HG03108 (cell line): ENCODE measurements around the gene BORCS6.

Experiments used
- ATAC-seq: cut with Tn5 transposase; IDR thresholded peaks from one replicate; pipeline ENCODE4 v1.9.1; 2021; ENCODE audit warnings: moderate library complexity; ENCODE audit not compliant: unreplicated experiment

BORCS6 gene

DNA sequence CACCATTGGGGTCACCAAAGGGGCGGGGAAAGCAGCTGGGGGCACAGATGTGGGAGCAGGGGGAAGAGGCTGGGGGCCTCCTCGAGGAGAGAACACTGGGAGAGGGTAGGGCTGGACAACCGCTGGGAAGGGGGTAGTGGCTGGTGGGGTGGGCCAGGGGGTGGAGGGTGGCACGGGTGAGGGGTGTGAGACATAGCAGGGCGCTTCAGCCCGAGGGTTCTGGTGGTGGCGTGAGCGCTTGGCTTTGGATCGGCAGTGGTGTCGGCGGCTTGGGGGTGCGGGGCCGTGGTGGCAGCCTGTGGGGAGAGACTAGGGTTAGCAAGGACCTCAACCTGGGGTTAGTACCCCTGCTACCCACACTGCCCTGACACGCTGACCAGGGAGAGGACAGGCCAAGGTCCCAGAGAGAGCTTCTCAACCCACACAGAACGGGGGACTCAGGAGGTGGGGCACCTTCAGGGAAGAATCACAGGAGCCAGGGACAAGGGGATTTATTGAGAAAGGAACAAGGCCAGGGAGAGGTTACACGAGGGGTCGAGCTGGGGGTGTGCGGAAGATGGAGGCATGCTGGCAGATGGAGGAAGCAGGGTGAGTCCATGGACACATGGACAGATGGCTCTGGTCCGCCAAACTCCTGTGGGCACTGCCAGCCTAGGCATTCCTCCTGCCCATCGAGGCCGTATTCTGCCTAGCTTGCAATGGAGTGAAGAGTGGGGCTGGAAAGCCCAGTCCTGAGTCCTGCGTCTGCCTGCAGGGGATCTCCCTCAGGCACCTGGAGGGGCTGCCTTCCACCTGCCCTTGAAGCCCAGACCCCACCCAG is 46.2 kb downstream of the BORCS6 start:
- ATAC-seq = no peak

DNA sequence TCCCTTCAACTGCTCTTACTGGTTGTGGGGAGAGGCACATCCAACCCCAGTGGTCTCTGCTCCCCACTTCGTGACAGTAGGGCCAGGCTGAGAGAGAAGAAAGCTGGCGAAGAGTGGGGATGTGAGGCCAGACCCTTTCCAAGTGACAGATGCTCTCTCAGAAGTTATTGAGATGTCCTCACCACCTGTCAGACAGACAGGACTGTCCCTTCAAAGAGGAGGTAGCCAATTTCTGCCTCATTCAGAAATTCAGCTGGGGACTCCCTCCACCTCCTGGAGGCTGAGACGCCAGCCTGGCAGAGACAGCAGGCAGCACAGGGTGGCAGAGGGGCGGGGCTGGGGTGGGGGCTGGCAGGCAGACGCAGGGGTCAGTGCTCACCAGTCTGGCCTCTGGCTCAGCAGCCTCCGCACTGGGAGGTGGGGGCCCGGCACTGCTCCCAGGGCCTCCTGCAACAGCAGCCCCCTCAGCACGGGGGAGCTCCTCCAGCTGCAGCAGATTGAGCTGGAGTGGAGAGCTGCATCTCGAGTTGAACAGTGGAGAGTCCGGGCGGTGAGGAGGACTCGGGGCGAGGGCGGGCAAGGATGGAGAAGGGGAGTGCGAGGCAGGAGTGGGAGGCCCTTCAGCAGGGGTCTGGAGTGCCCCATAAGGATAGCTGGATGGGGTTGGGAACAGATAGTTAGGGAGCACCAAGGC is 46.9 kb downstream of the BORCS6 start:
- ATAC-seq = no peak

DNA sequence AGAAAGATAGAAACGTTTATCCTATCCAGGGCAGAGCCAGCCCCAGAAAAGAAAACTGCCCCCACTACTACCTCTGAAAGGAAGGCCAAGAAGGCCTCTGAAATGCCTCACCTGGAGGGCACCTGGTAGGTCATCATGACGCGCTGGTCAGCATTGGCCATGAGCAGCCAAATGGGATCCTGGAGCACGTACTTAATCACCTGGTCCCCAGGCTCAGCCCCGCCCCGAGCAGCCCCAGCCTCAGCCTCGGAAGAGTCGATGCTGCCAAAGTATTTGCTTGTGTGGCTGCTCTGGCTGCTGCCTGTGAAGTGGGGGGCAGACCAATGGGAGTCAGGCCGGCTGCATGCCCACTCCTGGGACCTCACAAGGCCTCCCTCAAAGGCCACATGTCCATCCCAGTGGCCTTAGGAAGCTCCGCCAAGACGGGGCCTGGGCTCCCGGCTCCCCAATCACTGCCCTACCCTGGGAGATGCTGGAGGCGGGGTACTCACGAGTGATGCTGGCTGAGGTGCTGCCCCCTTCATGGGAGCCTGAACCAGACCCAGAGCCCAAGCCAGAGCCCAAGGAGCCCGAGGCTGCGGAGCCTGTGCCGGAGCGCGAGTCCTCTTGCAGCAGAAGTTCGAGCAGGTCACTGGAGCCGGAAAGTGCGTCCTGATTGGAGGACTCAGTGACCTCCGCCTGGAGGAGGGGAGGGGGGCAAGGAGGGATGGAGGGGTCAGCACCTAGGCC is 47.7 kb downstream of the BORCS6 start:
- ATAC-seq = no peak

DNA sequence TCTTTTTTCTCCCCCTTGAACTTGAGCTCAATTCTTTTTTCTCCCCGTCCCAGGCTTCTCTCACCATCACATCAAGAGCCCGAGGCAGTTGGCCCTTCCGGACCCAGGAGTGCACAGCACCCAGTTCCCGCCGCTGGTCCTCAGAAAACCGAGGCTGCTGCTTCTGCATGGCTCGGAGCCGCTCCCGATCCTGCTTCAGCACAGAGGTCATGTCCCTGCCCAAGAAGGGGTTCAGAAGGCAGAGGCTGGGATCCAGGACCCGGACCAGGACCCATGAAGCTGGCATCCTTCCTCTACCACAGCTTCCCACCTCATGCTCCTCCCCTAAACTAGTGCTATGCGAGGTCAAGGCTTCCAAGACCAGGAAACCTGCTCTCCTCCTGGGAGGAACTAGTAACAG is 48.2 kb downstream of the BORCS6 start:
- no peak for ATAC-seq

DNA sequence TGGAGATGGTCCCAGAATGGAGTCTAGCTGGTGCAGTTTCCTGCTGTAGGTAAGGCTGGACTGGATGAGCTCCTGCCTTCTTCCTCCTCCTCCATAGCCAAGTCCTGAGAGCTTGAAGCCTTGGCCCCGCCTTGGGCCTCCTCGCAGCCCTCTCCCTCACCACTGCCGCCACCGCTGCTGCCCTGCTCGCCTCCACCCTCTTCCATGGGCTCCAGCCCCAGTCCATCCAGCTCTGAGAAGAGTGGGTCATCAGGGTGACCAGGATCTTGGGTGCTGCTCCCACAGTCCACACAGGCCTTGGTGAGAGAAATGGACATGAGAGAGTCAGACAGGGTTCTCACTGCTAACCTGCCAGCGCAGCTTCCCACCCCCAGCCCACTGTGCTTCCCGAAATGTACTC is 48.9 kb downstream of the BORCS6 start:
- no peak for ATAC-seq

DNA sequence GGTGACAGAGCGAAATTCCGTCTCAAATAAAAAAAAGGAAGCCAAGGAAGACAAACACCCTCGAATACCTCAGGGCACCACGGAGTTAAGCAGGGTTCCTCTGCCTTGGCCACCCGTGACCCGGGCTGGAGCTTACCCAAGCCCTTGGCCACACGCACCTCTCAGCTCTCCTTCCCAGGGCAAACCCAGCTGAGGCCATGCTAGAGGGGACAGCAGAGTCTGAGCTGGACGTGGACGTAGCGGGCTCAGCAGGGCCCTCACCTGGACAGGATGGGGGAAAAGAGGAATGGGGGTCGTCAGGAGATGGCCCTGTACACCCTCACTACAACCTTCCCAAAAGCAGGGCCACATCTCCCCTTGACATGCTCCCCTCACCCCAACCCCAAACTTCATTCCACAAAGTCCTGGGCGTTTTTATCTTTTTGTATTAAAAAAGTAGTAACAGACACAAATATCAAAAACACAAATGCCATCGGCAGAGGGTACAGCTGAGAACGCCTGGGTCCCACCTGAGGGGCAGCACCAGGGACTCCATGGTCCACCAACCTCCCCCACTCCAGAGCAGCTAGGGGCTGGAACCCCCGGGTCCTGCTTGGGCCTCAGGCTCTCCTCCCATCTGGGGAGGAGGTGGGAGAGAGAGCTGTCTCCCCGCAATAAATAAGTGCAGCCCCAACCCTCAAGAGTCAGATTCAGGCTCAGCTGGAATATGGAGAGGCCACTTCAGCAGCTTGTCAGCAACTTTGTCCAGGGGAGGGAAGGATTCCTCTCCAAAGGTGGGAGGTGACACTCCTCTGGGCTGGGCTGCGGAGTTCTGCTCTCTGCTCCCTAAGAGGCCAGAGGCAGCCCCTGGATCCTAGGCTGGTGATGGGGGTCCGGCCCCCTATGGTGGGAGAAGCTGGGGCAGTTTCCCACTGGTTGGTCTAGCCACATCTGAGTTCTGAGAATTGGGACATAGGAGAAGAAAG is 49.6 kb downstream of the BORCS6 start:
- ATAC-seq = no peak

DNA sequence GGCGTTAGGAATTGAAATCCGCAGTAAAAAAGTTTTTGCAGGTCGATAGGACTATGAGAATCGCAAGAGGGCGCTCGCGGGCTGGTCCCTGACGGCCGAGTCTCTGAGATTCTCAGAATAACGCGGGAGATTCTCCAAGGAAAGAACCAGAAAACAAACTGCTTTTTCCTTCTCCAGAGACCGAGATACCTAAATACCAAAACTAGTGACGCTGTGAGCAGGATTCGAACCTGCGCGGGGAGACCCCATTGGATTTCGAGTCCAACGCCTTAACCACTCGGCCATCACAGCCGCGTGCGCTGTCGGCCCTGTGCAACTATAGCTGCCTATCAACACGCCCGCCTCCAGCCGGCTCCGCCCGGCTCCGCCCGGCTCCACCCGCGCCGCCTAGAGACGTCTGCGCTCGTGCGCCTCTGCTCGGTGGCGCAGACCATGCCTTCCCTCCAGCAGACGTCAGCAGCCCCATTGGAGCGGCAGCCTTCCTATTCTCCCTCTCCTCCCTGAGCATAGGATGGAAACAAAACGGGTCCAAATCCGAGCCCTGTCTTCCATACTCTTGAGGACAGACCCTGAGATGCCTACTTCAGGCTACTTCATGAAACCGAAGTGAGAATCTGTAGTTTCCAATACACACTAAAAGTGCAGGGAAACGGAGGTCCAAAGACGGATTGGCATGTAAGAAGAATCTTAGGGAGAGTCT is 51.2 kb downstream of the BORCS6 start:
- peak; percentile 76 for ATAC-seq

DNA sequence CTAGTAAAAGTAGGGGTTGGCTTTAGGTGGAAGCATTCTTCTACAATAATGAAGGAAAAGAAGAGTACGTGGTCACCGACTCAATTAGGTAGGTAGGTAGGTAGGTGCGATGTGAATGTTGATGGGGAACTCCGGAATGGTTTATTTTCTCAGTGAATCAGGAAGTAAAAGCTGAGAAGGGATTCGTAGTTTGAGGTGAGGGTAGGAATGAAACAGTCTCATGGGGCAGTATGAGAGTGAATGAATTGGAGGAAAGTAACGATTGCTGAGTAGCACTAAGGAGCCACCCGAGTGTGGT is 51.7 kb downstream of the BORCS6 start:
- ATAC-seq = no peak
